Peyer's patch (tissue), 4 donors: ENCODE measurements around the gene USP34.

Experiments used
- POLR2A ChIP-seq, 2 donors: fragments of 450-650 bp; IDR thresholded peaks; one replicate each; pipeline ENCODE4 v1.5.1; 2017; ENCODE audit warnings: antibody characterized with exemption in 2 of 2, mild to moderate bottlenecking in 2 of 2, moderate library complexity in 2 of 2
- TF ChIP-seq, protein P1 (sequence below), 6 experiments: fragments of 450-650 bp in 4 of 6; fragments of 200-600 bp in 2 of 6; sonication (generic) in 1 of 6; IDR thresholded peaks; one replicate each; pipeline ENCODE4 v1.5.1; 2017 to 2019; ENCODE audit warnings: antibody characterized with exemption in 6 of 6, mild to moderate bottlenecking in 3 of 6, moderate library complexity in 1 of 6

DNA sequence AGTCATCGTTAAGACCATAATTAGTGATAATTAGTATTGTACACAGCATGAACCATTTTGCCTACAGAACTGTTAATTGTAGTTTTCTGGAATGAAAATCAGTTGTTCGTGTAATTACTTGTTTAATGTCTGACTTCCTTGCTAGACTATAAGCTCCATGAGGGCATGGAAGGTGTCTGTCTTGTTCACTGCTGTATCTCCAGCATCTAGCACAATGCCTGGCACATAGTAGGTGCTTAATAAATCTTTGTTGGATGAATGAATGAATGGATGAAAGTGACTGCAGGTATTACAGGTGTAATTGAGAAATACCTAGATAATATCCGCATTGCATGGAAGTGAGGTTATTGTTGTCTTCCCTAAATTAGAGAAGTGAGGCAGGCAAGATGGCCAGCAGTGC is 287.1 kb downstream of the USP34 start:
- no peak for TF ChIP-seq POLR2A (IDR thresholded peaks at IDR 0.05)
- TF ChIP-seq, protein P1, sequence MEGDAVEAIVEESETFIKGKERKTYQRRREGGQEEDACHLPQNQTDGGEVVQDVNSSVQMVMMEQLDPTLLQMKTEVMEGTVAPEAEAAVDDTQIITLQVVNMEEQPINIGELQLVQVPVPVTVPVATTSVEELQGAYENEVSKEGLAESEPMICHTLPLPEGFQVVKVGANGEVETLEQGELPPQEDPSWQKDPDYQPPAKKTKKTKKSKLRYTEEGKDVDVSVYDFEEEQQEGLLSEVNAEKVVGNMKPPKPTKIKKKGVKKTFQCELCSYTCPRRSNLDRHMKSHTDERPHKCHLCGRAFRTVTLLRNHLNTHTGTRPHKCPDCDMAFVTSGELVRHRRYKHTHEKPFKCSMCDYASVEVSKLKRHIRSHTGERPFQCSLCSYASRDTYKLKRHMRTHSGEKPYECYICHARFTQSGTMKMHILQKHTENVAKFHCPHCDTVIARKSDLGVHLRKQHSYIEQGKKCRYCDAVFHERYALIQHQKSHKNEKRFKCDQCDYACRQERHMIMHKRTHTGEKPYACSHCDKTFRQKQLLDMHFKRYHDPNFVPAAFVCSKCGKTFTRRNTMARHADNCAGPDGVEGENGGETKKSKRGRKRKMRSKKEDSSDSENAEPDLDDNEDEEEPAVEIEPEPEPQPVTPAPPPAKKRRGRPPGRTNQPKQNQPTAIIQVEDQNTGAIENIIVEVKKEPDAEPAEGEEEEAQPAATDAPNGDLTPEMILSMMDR (IDR thresholded peaks at IDR 0.05) = no peak
